OCI-LY1 (cell line): ENCODE results near the gene SLC12A5.
A peak's percentile ranks its signal among the peaks of the same experiment; 100 is the strongest.
"Not testable (repeated sequence)": the region's sequence is repeated elsewhere in the genome, so short reads cannot be mapped to it uniquely, and the experiment has no call there.

Experiments
- H2AFZ ChIP-seq: fragments of 200-600 bp; sonication (generic), shearing (Covaris generic); 2 replicates; pipeline ENCODE4 v1.6.0; 2014; ENCODE audit warnings: antibody characterized with exemption, mild to moderate bottlenecking, low read length
- H3F3A ChIP-seq: fragments of 200-600 bp; sonication (generic), shearing (Covaris generic); 2 replicates; pipeline ENCODE4 v1.6.0; 2014; ENCODE audit warnings: mild to moderate bottlenecking, antibody characterized with exemption, low read length, moderate library complexity; ENCODE audit not compliant: insufficient read depth
- H3K27ac ChIP-seq: fragments of 200-600 bp; sonication (generic); 2 replicates; pipeline ENCODE4 v1.5.1; 2014; ENCODE audit warnings: low read length, mixed run types, mild to moderate bottlenecking, low read depth; ENCODE audit not compliant: poor library complexity, severe bottlenecking
- H3K27me3 ChIP-seq: fragments of 200-600 bp; sonication (generic); 2 replicates; pipeline ENCODE4 v1.6.0; 2014; ENCODE audit warnings: antibody characterized with exemption, mild to moderate bottlenecking, low read length, moderate library complexity; ENCODE audit not compliant: insufficient read depth
- H3K36me3 ChIP-seq: fragments of 200-600 bp; sonication (generic); 2 replicates; pipeline ENCODE4 v1.6.1; 2014; ENCODE audit warnings: mild to moderate bottlenecking, antibody characterized with exemption, low read length, moderate library complexity, mixed read lengths; ENCODE audit not compliant: insufficient read depth
- H3K4me1 ChIP-seq: fragments of 200-600 bp; sonication (generic); 2 replicates; pipeline ENCODE4 v1.5.1; 2014; ENCODE audit warnings: mild to moderate bottlenecking, low read length, moderate library complexity; ENCODE audit not compliant: insufficient read depth, severe bottlenecking
- H3K4me2 ChIP-seq: fragments of 200-600 bp; sonication (generic), shearing (Covaris generic); 2 replicates; pipeline ENCODE4 v1.6.1; 2014; ENCODE audit warnings: low read length
- H3K4me3 ChIP-seq: fragments of 200-600 bp; sonication (generic); 2 replicates; pipeline ENCODE4 v1.5.1; 2014; ENCODE audit warnings: low read length, low read depth, mild to moderate bottlenecking, mixed read lengths; ENCODE audit not compliant: poor library complexity, severe bottlenecking
- H3K79me2 ChIP-seq: fragments of 200-600 bp; shearing (Covaris generic); 2 replicates; pipeline ENCODE4 v1.6.1; 2016; ENCODE audit warnings: mixed run types, low read length, mixed read lengths; ENCODE audit not compliant: insufficient read depth
- H3K9ac ChIP-seq: fragments of 200-600 bp; sonication (generic), shearing (Covaris generic); 2 replicates; pipeline ENCODE4 v1.6.1; 2014; ENCODE audit warnings: mild to moderate bottlenecking, low read length, mixed read lengths
- H3K9me2 ChIP-seq: fragments of 200-600 bp; sonication (generic), shearing (Covaris generic); 2 replicates; pipeline ENCODE4 v1.6.1; 2014; ENCODE audit warnings: low read depth, mild to moderate bottlenecking, low read length, mixed read lengths
- H3K9me3 ChIP-seq: fragments of 200-600 bp; shearing (Covaris generic); 2 replicates; pipeline ENCODE4 v1.6.1; 2014; ENCODE audit warnings: low read length, mixed read lengths
- H4K20me1 ChIP-seq: fragments of 200-600 bp; sonication (generic), shearing (Covaris generic); 2 replicates; pipeline ENCODE4 v1.6.0; 2016; ENCODE audit warnings: mild to moderate bottlenecking, low read length; ENCODE audit not compliant: insufficient read depth
- CTCF ChIP-seq: fragments of 200-600 bp; sonication (generic), shearing (Covaris generic); IDR thresholded peaks from 2 replicates; pipeline ENCODE4 v1.5.1; 2017; ENCODE audit warnings: mild to moderate bottlenecking, antibody characterized with exemption, low read length, moderate library complexity, mixed read lengths
- EZH2 ChIP-seq: fragments of 200-600 bp; sonication (generic), shearing (Covaris generic); IDR thresholded peaks from 2 replicates; pipeline ENCODE4 v1.8.0; 2017; ENCODE audit warnings: borderline replicate concordance, mixed run types, mild to moderate bottlenecking, antibody characterized with exemption, low read length, moderate library complexity, mixed read lengths

Gene SLC12A5

GRCh38 chr20:46093531-46093930 is 64.5 kb downstream of the SLC12A5 start:
- Histone ChIP-seq H3K79me2 (peaks cover 8% of the 10 kb centered on the region), H3K9me3 (no peaks in the 10 kb centered on the region), H3K27ac (no peak overlapping the region), H3K4me2 (no peak overlapping the region), H2AFZ (no peak overlapping the region), H3K27me3 (no peaks in the 10 kb centered on the region; the same call in 1 of the 2 replicates), H3K9me2 (no peaks in the 10 kb centered on the region), H4K20me1 (peaks cover 2% of the 10 kb centered on the region; the same call in 1 of the 2 replicates), H3K36me3 (no peaks in the 10 kb centered on the region), H3K4me3 (no peak overlapping the region), H3F3A (no peaks in the 10 kb centered on the region), H3K4me1 (peaks cover 9% of the 10 kb centered on the region), H3K9ac (no peak overlapping the region)
- TF ChIP-seq EZH2 (no peak), CTCF (no peak)

GRCh38 chr20:46099491-46100287 is 70.7 kb downstream of the SLC12A5 start:
- H3K27ac ChIP-seq, result no peak overlapping the region
- peak overlapping the region; percentile 3; the same call in 1 of the 2 replicates for H3K9ac ChIP-seq
- H3K27me3 ChIP-seq, result peaks cover 10% of the 10 kb centered on the region
- TF ChIP-seq EZH2, result no peak
- peak; percentile 41 for TF ChIP-seq CTCF
- no peak overlapping the region for H2AFZ ChIP-seq
- no peaks in the 10 kb centered on the region for H3K36me3 ChIP-seq
- H3K4me3 ChIP-seq, result peak overlapping the region; percentile 42
- no peaks in the 10 kb centered on the region for H3F3A ChIP-seq
- H4K20me1 ChIP-seq, result no peaks in the 10 kb centered on the region
- no peaks in the 10 kb centered on the region for H3K79me2 ChIP-seq
- no peaks in the 10 kb centered on the region for H3K9me2 ChIP-seq
- peaks cover 11% of the 10 kb centered on the region for H3K4me1 ChIP-seq
- peak overlapping the region; percentile 53 for H3K4me2 ChIP-seq
- H3K9me3 ChIP-seq, result 0 out of 2 replicates have a peak, but pooled peaks cover 3% of the 10 kb centered on the region

GRCh38 chr20:46100444-46100843 is 71.4 kb downstream of the SLC12A5 start:
- H2AFZ ChIP-seq, H3F3A ChIP-seq: not testable (repeated sequence)
- peaks cover 10% of the 10 kb centered on the region for H3K27me3 ChIP-seq

More at GRCh38 chr20:46100444-46100843, 71.4 kb downstream of the SLC12A5 start:
- H3K79me2 ChIP-seq, H3K9ac ChIP-seq, H3K4me2 ChIP-seq, H3K9me2 ChIP-seq, H3K4me3 ChIP-seq, H3K27ac ChIP-seq, H3K36me3 ChIP-seq, H3K9me3 ChIP-seq, H4K20me1 ChIP-seq: not testable (repeated sequence)
- peaks cover 11% of the 10 kb centered on the region for H3K4me1 ChIP-seq
